H9 (cell line): Measurements from ENCODE around the gene NDRG4. TPM values are rescaled to one million over a fixed set of nuclear protein-coding genes. Genes with fewer than 3 reads are reported as not detected.

Experiments used
- DNase-seq: peaks from one replicate; pipeline ENCODE4 v3.0.0-alpha.2; 2017
- H2AFZ ChIP-seq: one replicate; pipeline ENCODE4 v1.6.1; 2013; ENCODE audit warnings: mild to moderate bottlenecking, low read length, control low read depth, moderate library complexity
- H2AK5ac ChIP-seq: 2 replicates; pipeline ENCODE4 v1.6.1; 2013; ENCODE audit warnings: low read length, control low read depth, mixed read lengths; ENCODE audit not compliant: insufficient read length
- H2BK120ac ChIP-seq: one replicate; pipeline ENCODE4 v1.6.1; 2013; ENCODE audit warnings: low read depth, mild to moderate bottlenecking, low read length, control low read depth, inconsistent platforms; ENCODE audit not compliant: poor library complexity, severe bottlenecking
- H2BK12ac ChIP-seq: 2 replicates; pipeline ENCODE4 v1.6.1; 2013; ENCODE audit warnings: low read length, control low read depth, mixed read lengths, low read depth; ENCODE audit not compliant: insufficient read length
- H2BK15ac ChIP-seq: 2 replicates; pipeline ENCODE4 v1.6.1; 2013; ENCODE audit warnings: low read depth, low read length, control low read depth
- H2BK20ac ChIP-seq: one replicate; pipeline ENCODE4 v1.6.1; 2013; ENCODE audit warnings: low read depth, mild to moderate bottlenecking, low read length, control low read depth, inconsistent platforms; ENCODE audit not compliant: poor library complexity, severe bottlenecking
- H2BK5ac ChIP-seq: 2 replicates; pipeline ENCODE4 v1.6.1; 2013; ENCODE audit warnings: low read length, control low read depth, mixed read lengths; ENCODE audit not compliant: insufficient read length
- H3K14ac ChIP-seq: 2 replicates; pipeline ENCODE4 v1.6.1; 2013; ENCODE audit warnings: low read length, control low read depth; ENCODE audit not compliant: insufficient read depth
- H3K18ac ChIP-seq: 2 replicates; pipeline ENCODE4 v1.6.1; 2013; ENCODE audit warnings: low read depth, mild to moderate bottlenecking, mixed read lengths, low read length, control low read depth; ENCODE audit not compliant: insufficient read length
- H3K23ac ChIP-seq: 2 replicates; pipeline ENCODE4 v1.6.1; 2013; ENCODE audit warnings: low read length, control low read depth, mixed read lengths, low read depth; ENCODE audit not compliant: insufficient read length
- H3K23me2 ChIP-seq: 2 replicates; pipeline ENCODE4 v1.6.1; 2013; ENCODE audit warnings: low read depth, mild to moderate bottlenecking, mixed read lengths, low read length, control low read depth; ENCODE audit not compliant: insufficient read length, poor library complexity, severe bottlenecking
- H3K27ac ChIP-seq: 2 replicates; pipeline ENCODE4 v1.5.1; 2013; ENCODE audit warnings: low read length, control low read depth, mixed read lengths, low read depth; ENCODE audit not compliant: insufficient read length
- H3K27me3 ChIP-seq: 2 replicates; pipeline ENCODE4 v1.6.1; 2013; ENCODE audit warnings: low read length, control low read depth, inconsistent platforms; ENCODE audit not compliant: insufficient read depth
- H3K4ac ChIP-seq: 2 replicates; pipeline ENCODE4 v1.6.1; 2013; ENCODE audit warnings: low read depth, mild to moderate bottlenecking, control low read depth, inconsistent platforms, low read length, moderate library complexity
- H3K4me1 ChIP-seq: 2 replicates; pipeline ENCODE4 v1.6.1; 2013; ENCODE audit warnings: low read length, control low read depth, inconsistent platforms; ENCODE audit not compliant: insufficient read depth
- H3K4me2 ChIP-seq: 2 replicates; pipeline ENCODE4 v1.6.1; 2013; ENCODE audit warnings: low read length, control low read depth, mixed read lengths; ENCODE audit not compliant: insufficient read length, insufficient read depth
- H3K56ac ChIP-seq: 2 replicates; pipeline ENCODE4 v1.6.1; 2013; ENCODE audit warnings: low read depth, mild to moderate bottlenecking, mixed read lengths, low read length, control low read depth; ENCODE audit not compliant: insufficient read length
- H3K79me1 ChIP-seq: 2 replicates; pipeline ENCODE4 v1.6.1; 2013; ENCODE audit warnings: low read depth, mild to moderate bottlenecking, moderate library complexity, low read length, control low read depth, inconsistent platforms; ENCODE audit not compliant: insufficient read depth, poor library complexity, severe bottlenecking
- H3K79me2 ChIP-seq: 2 replicates; pipeline ENCODE4 v1.6.1; 2013; ENCODE audit warnings: low read length, control low read depth, inconsistent platforms; ENCODE audit not compliant: insufficient read depth
- H3K9ac ChIP-seq: 2 replicates; pipeline ENCODE4 v1.6.1; 2013; ENCODE audit warnings: low read length, control low read depth, mixed read lengths; ENCODE audit not compliant: insufficient read length; ENCODE audit errors: extremely low read depth
- H3K9me3 ChIP-seq: one replicate; pipeline ENCODE4 v1.6.1; 2013; ENCODE audit warnings: low read depth, low read length, inconsistent platforms; ENCODE audit not compliant: control insufficient read depth
- H3T11ph ChIP-seq: one replicate; pipeline ENCODE4 v1.6.1; 2013; ENCODE audit warnings: mild to moderate bottlenecking, low read length, control low read depth, inconsistent platforms
- H4K20me1 ChIP-seq: one replicate; pipeline ENCODE4 v1.6.1; 2013; ENCODE audit not compliant: control insufficient read depth, insufficient read length, insufficient read depth
- H4K5ac ChIP-seq: 2 replicates; pipeline ENCODE4 v1.6.1; 2013; ENCODE audit warnings: low read depth, mild to moderate bottlenecking, mixed read lengths, low read length, control low read depth; ENCODE audit not compliant: insufficient read length
- H4K8ac ChIP-seq: replicated peaks from 2 replicates; pipeline ENCODE4 v1.6.1; 2013; ENCODE audit warnings: low read length, control low read depth, mixed read lengths, low read depth; ENCODE audit not compliant: insufficient read length
- H4K91ac ChIP-seq: 2 replicates; pipeline ENCODE4 v1.6.1; 2013; ENCODE audit warnings: low read depth, mild to moderate bottlenecking, moderate library complexity, mixed read lengths, low read length, control low read depth; ENCODE audit not compliant: insufficient read length
- H3K27ac Mint-ChIP-seq, 3 experiments: 2 replicates in 2 of 3; 3 replicates in 1 of 3; pipeline ENCODE4 v1.8.0; 2020 to 2021; ENCODE audit warnings: mixed read lengths in 3 of 3, mild to moderate bottlenecking in 1 of 3, moderate library complexity in 1 of 3
- H3K27me3 Mint-ChIP-seq: 2 replicates; pipeline ENCODE4 v1.8.0; 2021; ENCODE audit warnings: low read depth, mild to moderate bottlenecking, moderate library complexity, mixed read lengths
- H3K36me3 Mint-ChIP-seq, 3 experiments: 2 replicates in 2 of 3; 3 replicates in 1 of 3; pipeline ENCODE4 v1.8.0; 2020 to 2021; ENCODE audit warnings: low read depth in 3 of 3, mixed read lengths in 3 of 3; ENCODE audit not compliant: insufficient read depth in 1 of 3
- H3K4me1 Mint-ChIP-seq, 2 experiments: 2 replicates each; pipeline ENCODE4 v1.8.0; 2020; ENCODE audit warnings: mixed read lengths in 2 of 2
- H3K4me3 Mint-ChIP-seq, 2 experiments: 2 replicates in 1 of 2; 3 replicates in 1 of 2; pipeline ENCODE4 v1.8.0; 2020 to 2021; ENCODE audit warnings: mild to moderate bottlenecking in 2 of 2, mixed read lengths in 2 of 2, moderate library complexity in 1 of 2
- H3K9me3 Mint-ChIP-seq, 2 experiments: 2 replicates in 1 of 2; 3 replicates in 1 of 2; pipeline ENCODE4 v1.8.0; 2020; ENCODE audit warnings: mild to moderate bottlenecking in 2 of 2, mixed read lengths in 2 of 2, moderate library complexity in 1 of 2
- WGBS: extraction: QIAGEN DNeasy Blood & Tissue Kit; methylation state at CpG from one replicate; pipeline ENCODE4 v1.1.7; 2013; ENCODE audit warnings: missing lambda C conversion rate, low lambda C conversion rate, mixed read lengths; ENCODE audit not compliant: insufficient read length; ENCODE audit errors: extremely low coverage; 5-methylcytosine and 5-hydroxymethylcytosine counted together
- total RNA-seq: library from RNA; stranded (reverse); gene quantifications from 2 replicates; pipeline ENCODE4 v1.2.1, GENCODE V29; 2021
- TF ChIP-seq, protein P1 (sequence below): fragments of 200-600 bp; sonication (generic); conservative IDR thresholded peaks from 3 replicates; pipeline ENCODE4 v1.8.0; 2021; ENCODE audit warnings: antibody characterized with exemption, mild to moderate bottlenecking

The NDRG4 gene
- total RNA-seq, 1 experiment from 2014 or later: 18.6 TPM

DNA sequence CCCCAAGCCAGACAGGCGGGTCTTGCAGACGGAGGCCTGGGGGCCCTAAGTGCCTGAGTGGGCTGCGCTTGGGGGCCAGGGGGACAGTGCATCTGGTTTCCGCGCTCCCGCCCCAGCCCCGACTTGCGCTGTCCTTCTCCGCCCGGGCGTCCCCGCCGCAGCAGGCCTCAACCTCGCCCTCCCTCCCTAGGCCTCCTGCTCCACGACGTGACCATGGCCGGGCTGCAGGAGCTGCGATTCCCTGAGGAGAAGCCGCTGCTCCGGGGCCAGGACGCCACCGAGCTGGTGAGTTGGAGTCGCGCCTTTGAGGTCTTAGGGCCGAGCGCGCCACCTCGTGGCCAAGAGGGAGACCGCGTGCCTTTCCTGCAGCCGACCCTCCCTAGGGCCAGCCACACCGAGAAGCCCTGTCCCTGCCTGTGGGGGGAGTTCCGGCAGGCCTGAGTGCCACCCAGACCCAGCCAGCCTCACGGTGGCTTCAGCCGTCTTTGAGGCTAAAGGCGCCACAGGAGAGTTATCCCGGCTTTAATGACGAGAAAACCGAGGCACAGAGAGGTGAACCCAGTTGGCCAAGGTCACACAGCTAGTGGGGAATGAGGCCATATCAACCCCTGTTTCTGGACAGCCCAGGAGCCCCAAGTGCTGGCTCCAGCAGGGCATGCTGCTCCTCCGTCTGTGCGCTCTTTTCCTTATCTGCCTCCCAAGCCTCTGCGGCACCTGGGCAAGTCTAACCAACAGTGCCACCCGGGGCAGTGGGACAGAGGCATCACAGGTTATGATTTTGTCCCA is 12.2 kb upstream of the NDRG4 start:
- no peaks in the 10 kb centered on the region for H3K79me1 ChIP-seq
- no peak overlapping the region for H4K5ac ChIP-seq
- H4K91ac ChIP-seq: no peak overlapping the region
- H3K79me2 ChIP-seq: no peaks in the 10 kb centered on the region
- no peak overlapping the region for H3K27ac ChIP-seq
- H3K56ac ChIP-seq: no peak overlapping the region
- no peaks in the 10 kb centered on the region for H3K4me1 ChIP-seq
- H3K9me3 ChIP-seq: no peaks in the 10 kb centered on the region
- H3T11ph ChIP-seq: no peak overlapping the region
- no peak overlapping the region; a peak in 1 of 5 replicates for H3K4me3 Mint-ChIP-seq
- DNase-seq: peak; percentile 95
- no CpG with 5 or more reads among the region's 43 CpGs for WGBS
- H3K27me3 ChIP-seq: no peaks in the 10 kb centered on the region
- H3K18ac ChIP-seq: peak overlapping the region; percentile 59
- H3K9ac ChIP-seq: no peak overlapping the region
- H3K9me3 Mint-ChIP-seq: peaks cover 0 to 2% of the 10 kb centered on the region in 2 experiments; a peak in 2 of 5 replicates
- H3K27me3 Mint-ChIP-seq: peaks cover 13% of the 10 kb centered on the region
- no peak overlapping the region for H3K4ac ChIP-seq
- peak overlapping the region; percentile 84 for H3K14ac ChIP-seq
- no peak overlapping the region for H2BK5ac ChIP-seq
- H3K4me1 Mint-ChIP-seq: peaks cover 2 to 17% of the 10 kb centered on the region in 2 experiments; a peak in 3 of 4 replicates
- no peak overlapping the region for H2BK120ac ChIP-seq
- no peak overlapping the region for H2BK12ac ChIP-seq
- H3K36me3 Mint-ChIP-seq: 0 out of 7 replicates have a peak, but pooled peaks cover 0 to 2% (median 0%) of the 10 kb centered on the region in 3 experiments
- H3K23me2 ChIP-seq: no peaks in the 10 kb centered on the region
- H2BK20ac ChIP-seq: no peak overlapping the region
- H4K20me1 ChIP-seq: no peaks in the 10 kb centered on the region
- no peak overlapping the region for H3K27ac Mint-ChIP-seq
- no peak overlapping the region for H2AK5ac ChIP-seq
- H3K23ac ChIP-seq: no peak overlapping the region
- H2AFZ ChIP-seq: no peak overlapping the region
- TF ChIP-seq, protein P1, sequence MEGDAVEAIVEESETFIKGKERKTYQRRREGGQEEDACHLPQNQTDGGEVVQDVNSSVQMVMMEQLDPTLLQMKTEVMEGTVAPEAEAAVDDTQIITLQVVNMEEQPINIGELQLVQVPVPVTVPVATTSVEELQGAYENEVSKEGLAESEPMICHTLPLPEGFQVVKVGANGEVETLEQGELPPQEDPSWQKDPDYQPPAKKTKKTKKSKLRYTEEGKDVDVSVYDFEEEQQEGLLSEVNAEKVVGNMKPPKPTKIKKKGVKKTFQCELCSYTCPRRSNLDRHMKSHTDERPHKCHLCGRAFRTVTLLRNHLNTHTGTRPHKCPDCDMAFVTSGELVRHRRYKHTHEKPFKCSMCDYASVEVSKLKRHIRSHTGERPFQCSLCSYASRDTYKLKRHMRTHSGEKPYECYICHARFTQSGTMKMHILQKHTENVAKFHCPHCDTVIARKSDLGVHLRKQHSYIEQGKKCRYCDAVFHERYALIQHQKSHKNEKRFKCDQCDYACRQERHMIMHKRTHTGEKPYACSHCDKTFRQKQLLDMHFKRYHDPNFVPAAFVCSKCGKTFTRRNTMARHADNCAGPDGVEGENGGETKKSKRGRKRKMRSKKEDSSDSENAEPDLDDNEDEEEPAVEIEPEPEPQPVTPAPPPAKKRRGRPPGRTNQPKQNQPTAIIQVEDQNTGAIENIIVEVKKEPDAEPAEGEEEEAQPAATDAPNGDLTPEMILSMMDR: peak; percentile 98
- H3K4me2 ChIP-seq: no peak overlapping the region
- H2BK15ac ChIP-seq: no peak overlapping the region
- H4K8ac ChIP-seq: no peak overlapping the region
